Endothelial cell (in vitro differentiated cells): Measurements from ENCODE around the gene FXYD6. TPM values are rescaled to one million over a fixed set of nuclear protein-coding genes. Genes with fewer than 3 reads are reported as not detected.

Experiments used
- DNase-seq: peaks from one replicate; pipeline ENCODE4 v3.0.0; 2021; ENCODE audit warnings: low spot score
- H3K27ac Mint-ChIP-seq: one replicate; pipeline ENCODE4 v1.8.0; 2021; ENCODE audit warnings: mixed read lengths, inconsistent platforms; ENCODE audit not compliant: unreplicated experiment
- H3K27me3 Mint-ChIP-seq: one replicate; pipeline ENCODE4 v1.8.0; 2021; ENCODE audit warnings: mild to moderate bottlenecking, moderate library complexity, mixed read lengths, inconsistent platforms; ENCODE audit not compliant: unreplicated experiment
- H3K36me3 Mint-ChIP-seq: one replicate; pipeline ENCODE4 v1.8.0; 2021; ENCODE audit warnings: mild to moderate bottlenecking, low read depth, mixed read lengths, inconsistent platforms; ENCODE audit not compliant: unreplicated experiment
- H3K4me1 Mint-ChIP-seq: one replicate; pipeline ENCODE4 v1.8.0; 2021; ENCODE audit warnings: mild to moderate bottlenecking, mixed read lengths, inconsistent platforms; ENCODE audit not compliant: unreplicated experiment
- H3K4me3 Mint-ChIP-seq: one replicate; pipeline ENCODE4 v1.8.0; 2021; ENCODE audit warnings: mild to moderate bottlenecking, mixed read lengths, inconsistent platforms; ENCODE audit not compliant: unreplicated experiment
- H3K9me3 Mint-ChIP-seq: one replicate; pipeline ENCODE4 v1.8.0; 2021; ENCODE audit warnings: mixed read lengths, inconsistent platforms; ENCODE audit not compliant: unreplicated experiment
- total RNA-seq: library from RNA; stranded (reverse); fragmentation: NEBNext Ultra II Directional; extraction: Animal tissue kit (Norgen Biotek cat#: 25700); gene quantifications from one replicate; pipeline ENCODE4 v1.2.1, GENCODE V29; 2021; ENCODE audit not compliant: unreplicated experiment
- TF ChIP-seq, protein P1 (sequence below): fragments of 200-600 bp; sonication (generic); IDR thresholded peaks from one replicate; pipeline ENCODE4 v1.5.0; 2021; ENCODE audit warnings: antibody characterized with exemption; ENCODE audit not compliant: unreplicated experiment

Gene FXYD6
- total RNA-seq, 1 donor from 2014 or later = 18.1 TPM

DNA sequence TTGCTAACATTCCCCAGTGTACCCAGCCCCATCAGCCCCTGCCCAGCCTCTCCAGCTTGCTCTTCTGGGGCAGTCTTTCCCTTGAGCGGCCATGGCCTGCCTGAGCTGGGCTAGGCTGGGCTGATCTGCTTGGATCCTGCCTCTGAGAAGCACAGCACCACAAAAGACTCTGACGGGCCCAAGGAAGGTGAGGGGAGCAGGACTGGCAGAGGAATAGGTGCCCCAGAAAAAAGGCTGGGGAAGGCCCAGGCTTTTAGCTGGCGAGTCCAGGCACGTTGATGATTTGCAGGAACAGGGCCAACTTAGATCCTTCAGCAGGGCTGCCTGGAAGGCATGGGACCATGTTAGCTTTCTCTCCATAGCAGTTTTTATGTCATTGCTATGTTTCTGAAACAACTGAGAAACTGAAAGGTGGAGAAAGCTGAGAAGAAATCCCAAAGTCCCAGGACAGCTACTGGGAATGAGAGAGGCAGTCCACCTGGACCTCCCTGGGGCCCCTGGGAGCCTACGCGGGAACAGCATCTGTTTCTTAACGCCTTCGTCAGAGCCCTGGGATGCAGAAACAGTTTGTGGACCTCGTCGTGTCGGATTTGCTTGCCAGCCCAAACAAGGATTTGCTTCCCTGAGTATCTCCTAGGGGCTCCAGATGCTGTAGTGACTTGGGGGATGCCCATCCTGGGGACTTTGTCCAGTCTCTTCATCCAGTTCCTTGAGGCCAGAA lies 24.4 kb upstream of the FXYD6 start:
- H3K9me3 Mint-ChIP-seq = no peaks in the 10 kb centered on the region
- peaks cover 1% of the 10 kb centered on the region for H3K27me3 Mint-ChIP-seq
- H3K4me1 Mint-ChIP-seq = no peaks in the 10 kb centered on the region

DNA sequence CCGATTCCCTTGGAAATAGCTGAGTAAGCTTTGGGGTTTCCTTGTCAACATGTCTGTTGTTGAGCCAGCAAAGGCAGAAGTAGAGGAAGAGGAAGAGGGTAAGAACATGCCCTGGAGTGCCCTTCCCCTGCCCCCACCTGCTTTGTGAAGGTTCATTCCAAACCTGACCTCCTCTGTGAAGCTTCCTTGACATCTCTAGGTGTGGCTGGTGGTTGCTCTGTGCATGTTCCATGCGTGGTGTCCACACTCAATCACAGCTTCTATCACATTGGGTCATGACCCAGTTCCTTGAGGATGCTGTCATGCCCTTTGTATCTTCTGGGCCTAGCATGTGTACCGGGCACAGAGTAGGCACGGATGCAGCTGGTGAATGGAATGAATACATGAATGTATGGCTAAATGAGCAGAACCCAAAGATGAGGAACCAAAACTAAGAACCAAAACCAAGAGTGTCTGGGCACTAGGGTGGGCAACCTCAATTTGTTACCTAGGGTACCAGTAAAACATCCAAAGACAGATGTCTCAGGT lies 23.7 kb upstream of the FXYD6 start:
- TF ChIP-seq, protein P1, sequence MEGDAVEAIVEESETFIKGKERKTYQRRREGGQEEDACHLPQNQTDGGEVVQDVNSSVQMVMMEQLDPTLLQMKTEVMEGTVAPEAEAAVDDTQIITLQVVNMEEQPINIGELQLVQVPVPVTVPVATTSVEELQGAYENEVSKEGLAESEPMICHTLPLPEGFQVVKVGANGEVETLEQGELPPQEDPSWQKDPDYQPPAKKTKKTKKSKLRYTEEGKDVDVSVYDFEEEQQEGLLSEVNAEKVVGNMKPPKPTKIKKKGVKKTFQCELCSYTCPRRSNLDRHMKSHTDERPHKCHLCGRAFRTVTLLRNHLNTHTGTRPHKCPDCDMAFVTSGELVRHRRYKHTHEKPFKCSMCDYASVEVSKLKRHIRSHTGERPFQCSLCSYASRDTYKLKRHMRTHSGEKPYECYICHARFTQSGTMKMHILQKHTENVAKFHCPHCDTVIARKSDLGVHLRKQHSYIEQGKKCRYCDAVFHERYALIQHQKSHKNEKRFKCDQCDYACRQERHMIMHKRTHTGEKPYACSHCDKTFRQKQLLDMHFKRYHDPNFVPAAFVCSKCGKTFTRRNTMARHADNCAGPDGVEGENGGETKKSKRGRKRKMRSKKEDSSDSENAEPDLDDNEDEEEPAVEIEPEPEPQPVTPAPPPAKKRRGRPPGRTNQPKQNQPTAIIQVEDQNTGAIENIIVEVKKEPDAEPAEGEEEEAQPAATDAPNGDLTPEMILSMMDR = no peak
- no peaks in the 10 kb centered on the region for H3K4me1 Mint-ChIP-seq
- peaks cover 1% of the 10 kb centered on the region for H3K27me3 Mint-ChIP-seq
- H3K27ac Mint-ChIP-seq = no peak overlapping the region
- no peak overlapping the region for H3K4me3 Mint-ChIP-seq
- H3K9me3 Mint-ChIP-seq = no peaks in the 10 kb centered on the region
- no peak for DNase-seq
- no peaks in the 10 kb centered on the region for H3K36me3 Mint-ChIP-seq

More for the DNA sequence above, 24.4 kb upstream of the FXYD6 start:
- DNase-seq = no peak
- Mint-ChIP-seq H3K27ac (no peak overlapping the region), H3K4me3 (no peak overlapping the region), H3K36me3 (no peaks in the 10 kb centered on the region)
- TF ChIP-seq, protein P1 = no peak

DNA sequence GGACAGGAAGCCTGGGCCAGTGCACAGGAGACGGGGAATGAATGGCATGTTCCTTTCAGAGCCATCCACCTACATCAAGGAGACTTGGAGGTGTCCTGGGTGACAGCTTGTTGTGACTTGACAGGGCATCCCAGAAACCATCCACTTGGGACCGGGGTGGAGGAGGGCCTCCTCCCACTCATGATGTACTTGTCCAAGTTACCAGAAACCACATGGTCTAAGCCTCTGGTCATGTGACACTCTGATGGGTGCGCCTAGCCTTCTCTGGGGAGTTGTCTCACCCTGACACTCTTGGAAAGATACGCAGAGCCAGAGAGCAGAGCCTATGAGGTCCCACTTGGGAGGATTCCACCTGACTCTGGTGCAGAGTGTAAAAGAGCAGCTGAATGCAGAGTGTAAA lies 21.6 kb upstream of the FXYD6 start:
- Mint-ChIP-seq H3K27ac (no peak overlapping the region), H3K36me3 (no peaks in the 10 kb centered on the region), H3K4me3 (no peak overlapping the region), H3K4me1 (no peaks in the 10 kb centered on the region), H3K27me3 (peaks cover 2% of the 10 kb centered on the region), H3K9me3 (no peaks in the 10 kb centered on the region)
- TF ChIP-seq, protein P1 = no peak
- DNase-seq = no peak

DNA sequence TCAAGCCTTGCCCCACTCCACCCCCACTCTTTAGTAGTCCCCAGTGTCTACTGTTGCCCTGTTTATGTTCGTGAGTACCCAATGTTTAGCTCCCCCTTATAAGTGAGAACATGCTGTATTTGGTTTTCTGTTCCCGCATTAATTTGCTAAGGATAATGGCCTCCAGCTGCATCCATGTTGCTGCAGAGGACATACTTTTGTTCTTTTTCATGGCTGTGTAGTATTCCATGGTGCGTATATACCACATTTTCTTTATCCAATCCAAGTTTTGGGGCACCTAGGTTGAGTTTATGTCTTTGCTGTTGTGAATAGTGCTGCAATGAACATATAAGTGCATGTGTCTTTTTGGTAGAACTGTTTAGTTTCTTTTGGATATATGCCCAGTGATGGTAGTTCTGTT lies 16.2 kb upstream of the FXYD6 start:
- Mint-ChIP-seq H3K9me3 (no peaks in the 10 kb centered on the region), H3K4me1 (no peaks in the 10 kb centered on the region), H3K36me3 (no peaks in the 10 kb centered on the region), H3K4me3 (no peak overlapping the region), H3K27me3 (peaks cover 4% of the 10 kb centered on the region), H3K27ac (no peak overlapping the region)
- TF ChIP-seq, protein P1 = no peak
- DNase-seq = no peak

DNA sequence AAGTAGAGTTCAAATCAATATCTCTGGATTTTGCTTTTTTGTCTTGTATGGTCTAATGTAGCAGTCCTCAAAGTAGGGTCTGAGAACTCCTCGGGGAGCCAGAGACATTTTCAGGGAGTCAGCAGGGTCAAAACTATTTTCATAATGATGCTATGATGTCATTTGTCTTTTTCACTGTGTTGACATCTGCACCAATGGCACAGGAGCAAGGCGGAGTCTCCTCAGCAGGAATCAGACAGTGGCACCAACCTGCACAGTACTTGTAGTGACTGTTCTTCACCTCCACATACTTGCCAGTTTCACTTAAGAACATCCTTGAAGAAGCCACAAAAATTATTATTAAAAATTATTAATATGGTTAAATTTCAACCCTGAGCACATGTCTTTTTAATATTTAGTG lies 14.9 kb upstream of the FXYD6 start:
- Mint-ChIP-seq H3K4me3 (no peak overlapping the region), H3K27ac (no peak overlapping the region), H3K4me1 (no peaks in the 10 kb centered on the region), H3K36me3 (no peaks in the 10 kb centered on the region), H3K27me3 (peaks cover 7% of the 10 kb centered on the region), H3K9me3 (no peaks in the 10 kb centered on the region)
- TF ChIP-seq, protein P1 = no peak
- DNase-seq = no peak
